22Rv1 (cell line): ENCODE measurements around the gene TOP1.

ENCODE experiments used
- CTCF ChIP-seq: fragments of 450-650 bp; IDR thresholded peaks from 2 replicates; pipeline ENCODE4 v1.5.1; 2017; ENCODE audit warnings: mild to moderate bottlenecking
- ZFX ChIP-seq: fragments of 450-650 bp; IDR thresholded peaks from 2 replicates; pipeline ENCODE4 v1.6.1; 2017; ENCODE audit warnings: antibody characterized with exemption, borderline replicate concordance

- TF ChIP-seq CTCF (no peak), ZFX (no peak)
Observed at GRCh38 chr20:41034239-41034638, 5.6 kb downstream of the TOP1 start.
